SK-N-SH (cell line): ENCODE data around the gene SH3BGRL3.

Experiments used
- CTCF ChIP-seq: fragments of 200-600 bp; sonication (generic); IDR thresholded peaks from 2 replicates; pipeline ENCODE4 v1.6.1; 2017; ENCODE audit warnings: antibody characterized with exemption, mild to moderate bottlenecking, moderate library complexity
- POLR2AphosphoS5 ChIP-seq: IDR thresholded peaks from 2 replicates; pipeline ENCODE4 v1.6.1; 2012; ENCODE audit warnings: low read depth, low read length
- RCOR1 ChIP-seq: fragments of 150-350 bp; IDR thresholded peaks from 2 replicates; pipeline ENCODE4 v1.6.1; 2017; ENCODE audit warnings: antibody characterized with exemption, low read length
- TAF1 ChIP-seq: IDR thresholded peaks from 2 replicates; pipeline ENCODE4 v1.6.1; 2012; ENCODE audit warnings: low read depth, mild to moderate bottlenecking, low read length, moderate library complexity, borderline replicate concordance

GRCh38 chr1:26283871-26284596 is 4.1 kb downstream of the SH3BGRL3 start:
- TF ChIP-seq CTCF = no peak
- no peak for TF ChIP-seq POLR2AphosphoS5
- TF ChIP-seq TAF1 = no peak
- no peak for TF ChIP-seq RCOR1
